HG02798 (cell line): ENCODE data around the gene ZNF2.

ENCODE experiments used
- ATAC-seq: cut with Tn5 transposase; IDR thresholded peaks from one replicate; pipeline ENCODE4 v1.9.1; 2021; ENCODE audit warnings: mild to moderate bottlenecking; ENCODE audit not compliant: unreplicated experiment, poor library complexity

ZNF2 gene

GRCh38 chr2:95203911-95204310 lies 38.3 kb downstream of the ZNF2 start:
- no peak for ATAC-seq

GRCh38 chr2:95204396-95204795 lies 38.8 kb downstream of the ZNF2 start:
- no peak for ATAC-seq

GRCh38 chr2:95206096-95206495 lies 40.5 kb downstream of the ZNF2 start:
- ATAC-seq: no peak

- peak; percentile 98 for ATAC-seq
These were observed 41.7 kb downstream of the ZNF2 start, which contains the start of gene ZNF892 for GRCh38 chr2:95207111-95207961. Gene ZNF892 (plus strand): TSS chr2:95207521. CDS start chr2:95207816, 295 bp downstream.

- no peak for ATAC-seq
These were observed 42.5 kb downstream of the ZNF2 start for GRCh38 chr2:95208106-95208505.

- no peak for ATAC-seq
These were observed 49.5 kb downstream of the ZNF2 start for GRCh38 chr2:95215018-95215612.

- no peak for ATAC-seq
These were observed 54.8 kb downstream of the ZNF2 start for GRCh38 chr2:95220449-95220848.

- ATAC-seq: no peak
These were observed 60.0 kb downstream of the ZNF2 start for GRCh38 chr2:95225658-95226057.

GRCh38 chr2:95231723-95232122 lies 66.1 kb downstream of the ZNF2 start:
- ATAC-seq: peak; percentile 40

GRCh38 chr2:95232232-95232631 lies 66.6 kb downstream of the ZNF2 start:
- no peak for ATAC-seq
